ENCODE measurements around the gene MRPS26. TPM values are rescaled to one million over a fixed set of nuclear protein-coding genes. Genes with fewer than 3 reads are reported as not detected.
"Not testable (repeated sequence)": the region's sequence is repeated elsewhere in the genome, so short reads cannot be mapped to it uniquely, and the experiment has no call there.

MRPS26 gene
- total RNA-seq, 1 donor from 2014 or later = 31.0 TPM

DNA sequence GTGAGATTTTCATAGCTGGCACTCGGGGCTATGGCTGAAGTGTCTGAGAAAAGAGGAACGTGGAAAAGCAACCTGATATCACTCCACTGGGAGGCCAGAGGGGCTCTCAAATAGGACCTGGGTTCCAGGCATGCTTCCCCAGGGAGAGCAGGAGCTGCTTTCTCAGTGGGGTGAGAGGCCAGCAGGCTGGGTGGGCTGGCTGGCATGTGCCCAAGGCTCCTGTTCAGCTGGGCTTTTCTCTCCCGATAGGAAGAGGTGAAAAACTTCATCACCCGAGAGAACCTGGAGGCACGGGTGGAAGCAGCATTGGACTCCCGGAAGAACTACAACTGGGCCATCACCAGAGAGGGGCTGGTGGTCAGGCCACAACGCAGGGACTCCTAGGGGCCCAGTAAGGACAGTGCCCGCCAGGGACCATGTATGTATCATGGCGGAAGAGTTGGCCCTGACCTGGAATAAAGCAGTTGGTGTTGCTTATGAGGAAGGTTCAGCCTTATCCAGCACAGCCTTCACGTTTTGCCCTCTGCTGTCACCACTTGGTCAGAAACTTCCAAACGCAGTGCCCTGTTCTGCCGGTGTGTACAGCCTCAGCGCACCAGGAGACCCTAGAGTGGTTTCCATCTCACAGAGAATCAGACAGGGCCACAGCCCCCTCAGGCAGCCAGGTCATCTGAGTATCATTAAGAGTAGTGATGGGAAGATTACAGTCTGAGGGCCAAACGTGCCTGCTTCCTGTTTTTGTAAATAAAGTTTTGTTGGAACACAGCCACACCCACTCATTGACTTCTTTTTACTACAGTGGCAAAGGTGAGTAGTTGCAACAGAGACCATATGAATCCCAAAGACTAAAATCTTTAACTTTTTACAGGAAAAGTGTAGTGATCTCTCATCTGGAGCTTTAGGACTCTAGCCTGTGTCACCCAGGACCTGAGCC lies 1.9 kb downstream of the MRPS26 start:
- TF ChIP-seq, protein P1, sequence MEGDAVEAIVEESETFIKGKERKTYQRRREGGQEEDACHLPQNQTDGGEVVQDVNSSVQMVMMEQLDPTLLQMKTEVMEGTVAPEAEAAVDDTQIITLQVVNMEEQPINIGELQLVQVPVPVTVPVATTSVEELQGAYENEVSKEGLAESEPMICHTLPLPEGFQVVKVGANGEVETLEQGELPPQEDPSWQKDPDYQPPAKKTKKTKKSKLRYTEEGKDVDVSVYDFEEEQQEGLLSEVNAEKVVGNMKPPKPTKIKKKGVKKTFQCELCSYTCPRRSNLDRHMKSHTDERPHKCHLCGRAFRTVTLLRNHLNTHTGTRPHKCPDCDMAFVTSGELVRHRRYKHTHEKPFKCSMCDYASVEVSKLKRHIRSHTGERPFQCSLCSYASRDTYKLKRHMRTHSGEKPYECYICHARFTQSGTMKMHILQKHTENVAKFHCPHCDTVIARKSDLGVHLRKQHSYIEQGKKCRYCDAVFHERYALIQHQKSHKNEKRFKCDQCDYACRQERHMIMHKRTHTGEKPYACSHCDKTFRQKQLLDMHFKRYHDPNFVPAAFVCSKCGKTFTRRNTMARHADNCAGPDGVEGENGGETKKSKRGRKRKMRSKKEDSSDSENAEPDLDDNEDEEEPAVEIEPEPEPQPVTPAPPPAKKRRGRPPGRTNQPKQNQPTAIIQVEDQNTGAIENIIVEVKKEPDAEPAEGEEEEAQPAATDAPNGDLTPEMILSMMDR (IDR thresholded peaks at IDR 0.05) = no peak
- H3K4me3 Mint-ChIP-seq (ENCODE audit: unreplicated experiment) = peak overlapping the region; percentile 86
- no peaks in the 10 kb centered on the region for H3K9me3 Mint-ChIP-seq (ENCODE audit: low read depth)
- H3K27ac Mint-ChIP-seq (ENCODE audit: unreplicated experiment) = no peak overlapping the region
- H3K36me3 Mint-ChIP-seq (ENCODE audit: low read depth) = peaks cover 14% of the 10 kb centered on the region
- H3K27me3 Mint-ChIP-seq (ENCODE audit: low read depth) = no peaks in the 10 kb centered on the region
- H3K4me1 Mint-ChIP-seq (ENCODE audit: low read depth) = peaks cover 16% of the 10 kb centered on the region
- no peak for DNase-seq (ENCODE audit: low spot score)

DNA sequence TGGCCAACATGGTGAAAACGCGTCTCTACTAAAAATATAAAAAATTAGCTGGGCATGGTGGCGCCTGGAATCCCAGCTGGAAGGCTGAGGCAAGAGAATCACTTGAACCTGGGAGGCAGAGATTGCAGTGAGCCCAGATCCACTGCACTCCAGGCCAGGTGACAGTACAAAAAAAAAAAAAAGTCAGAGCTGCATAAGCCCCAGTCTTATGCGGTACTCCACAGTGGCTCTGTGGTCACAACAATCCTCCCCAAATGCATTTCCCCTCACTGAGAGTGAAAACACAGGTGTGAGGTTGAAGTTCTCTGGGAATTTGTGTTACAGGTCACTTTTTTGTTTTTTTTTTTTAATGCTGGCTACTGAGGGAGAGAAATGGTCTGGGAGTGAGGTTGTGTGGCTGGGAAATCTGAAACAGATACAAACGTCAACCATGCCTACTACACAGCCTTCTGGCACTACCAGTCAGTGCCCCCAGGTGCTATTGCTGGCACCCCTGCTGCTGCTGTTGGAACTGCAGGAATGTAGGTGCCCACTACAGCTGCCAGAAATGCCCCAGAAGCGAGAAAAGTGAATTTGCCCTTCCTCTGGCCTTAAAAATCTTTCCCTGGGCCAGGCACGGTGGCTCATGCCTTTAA lies 5.7 kb downstream of the MRPS26 start:
- Mint-ChIP-seq H3K9me3 (ENCODE audit: low read depth) (no peaks in the 10 kb centered on the region), H3K27ac (ENCODE audit: unreplicated experiment) (no peak overlapping the region), H3K36me3 (ENCODE audit: low read depth) (peaks cover 14% of the 10 kb centered on the region), H3K4me3 (ENCODE audit: unreplicated experiment) (no peak overlapping the region), H3K27me3 (ENCODE audit: low read depth) (no peaks in the 10 kb centered on the region), H3K4me1 (ENCODE audit: low read depth) (peaks cover 9% of the 10 kb centered on the region)
- TF ChIP-seq, protein P1 (IDR thresholded peaks at IDR 0.05) = no peak
- DNase-seq (ENCODE audit: low spot score) = no peak

DNA sequence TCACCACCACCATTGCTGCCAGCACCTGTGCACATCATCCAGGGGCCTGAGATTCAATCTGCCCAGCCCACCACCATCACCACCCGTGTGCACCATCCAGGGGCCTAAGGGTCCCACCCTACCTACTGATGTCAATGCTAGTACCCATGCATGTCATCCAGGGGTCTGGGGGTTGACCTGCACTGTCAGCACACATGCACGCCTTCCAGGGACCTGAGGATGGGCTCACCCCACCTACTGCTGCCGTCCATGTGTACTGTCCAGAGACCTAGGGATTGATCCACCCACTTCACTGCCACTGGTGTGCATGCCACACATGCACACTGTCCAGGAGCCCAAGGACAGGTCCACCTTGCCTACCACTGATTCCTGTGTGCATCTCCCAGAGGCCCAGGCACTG lies 13.6 kb downstream of the MRPS26 start:
- Mint-ChIP-seq H3K27me3 (ENCODE audit: low read depth) (peaks cover under 1% of the 10 kb centered on the region), H3K4me1 (ENCODE audit: low read depth) (no peaks in the 10 kb centered on the region), H3K4me3 (ENCODE audit: unreplicated experiment) (no peak overlapping the region), H3K9me3 (ENCODE audit: low read depth) (no peaks in the 10 kb centered on the region), H3K36me3 (ENCODE audit: low read depth) (no peaks in the 10 kb centered on the region), H3K27ac (ENCODE audit: unreplicated experiment) (no peak overlapping the region)
- TF ChIP-seq, protein P1 (IDR thresholded peaks at IDR 0.05) = no peak
- no peak for DNase-seq (ENCODE audit: low spot score)

DNA sequence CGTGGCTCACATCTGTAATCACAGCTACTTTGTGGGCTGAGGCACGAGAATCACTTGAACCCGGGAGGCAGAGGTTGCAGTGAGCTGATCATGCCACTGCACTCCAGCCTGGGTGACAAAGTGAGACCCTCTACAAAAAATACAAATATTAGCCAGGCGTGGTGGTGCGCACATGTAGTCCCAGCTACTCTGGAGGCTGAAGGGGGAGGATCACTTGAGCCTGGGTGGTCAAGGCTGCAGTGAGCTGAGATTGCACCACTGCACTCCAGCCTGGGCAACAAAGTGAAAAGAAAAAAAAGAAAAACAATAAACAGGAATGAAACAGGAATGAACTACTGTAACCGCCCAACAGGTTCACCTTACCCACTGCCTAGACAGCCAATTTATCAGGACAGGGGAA lies 18.3 kb downstream of the MRPS26 start:
- not testable (repeated sequence) for H3K4me1 Mint-ChIP-seq (ENCODE audit: low read depth); H3K36me3 Mint-ChIP-seq (ENCODE audit: low read depth); H3K4me3 Mint-ChIP-seq (ENCODE audit: unreplicated experiment); DNase-seq (ENCODE audit: low spot score); H3K27me3 Mint-ChIP-seq (ENCODE audit: low read depth); H3K27ac Mint-ChIP-seq (ENCODE audit: unreplicated experiment); H3K9me3 Mint-ChIP-seq (ENCODE audit: low read depth)

DNA sequence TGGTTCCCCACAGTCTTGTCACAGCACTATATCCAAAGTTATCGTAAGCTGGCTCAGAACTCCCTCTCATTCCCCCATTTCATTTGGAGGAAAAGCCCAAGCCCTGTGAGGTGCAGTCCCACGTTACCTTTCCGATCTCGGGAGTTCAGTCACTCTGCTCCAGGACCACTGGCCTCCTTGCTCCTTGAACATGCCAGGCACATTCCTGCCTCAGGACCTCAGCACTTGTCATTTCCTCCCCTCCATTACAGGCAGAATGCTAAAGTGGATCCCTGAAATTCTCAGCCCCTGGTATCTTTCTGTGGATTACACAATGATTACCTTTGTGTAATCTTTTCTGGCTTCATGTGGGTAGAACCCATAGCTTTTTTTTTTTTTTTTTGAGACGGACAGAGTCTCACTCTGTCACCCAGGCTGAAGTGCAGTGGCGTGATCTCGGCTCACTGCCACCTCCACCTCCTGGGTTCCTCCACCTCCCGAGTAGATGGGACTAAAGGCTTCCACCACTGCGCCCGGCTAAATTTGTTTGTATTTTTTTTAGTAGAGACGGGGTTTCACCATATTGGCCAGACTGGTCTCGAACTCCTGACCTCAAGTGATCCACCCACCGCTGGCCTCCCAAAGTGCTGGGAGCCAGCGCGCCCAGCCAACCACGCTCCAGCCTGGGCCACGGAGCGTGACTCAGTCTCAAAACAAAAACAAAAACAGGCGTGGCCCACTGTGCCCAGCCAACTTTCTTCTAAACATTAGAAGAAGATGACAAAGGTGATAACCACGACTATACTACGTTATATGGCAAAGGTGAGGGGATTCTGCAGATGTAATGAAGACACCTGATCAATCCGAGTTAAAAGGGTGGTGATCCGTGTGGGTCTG lies 21.5 kb downstream of the MRPS26 start:
- TF ChIP-seq, protein P1 (IDR thresholded peaks at IDR 0.05) = no peak
- DNase-seq (ENCODE audit: low spot score) = peak; percentile 39
- H3K27me3 Mint-ChIP-seq (ENCODE audit: low read depth) = peaks cover 6% of the 10 kb centered on the region
- H3K27ac Mint-ChIP-seq (ENCODE audit: unreplicated experiment) = no peak overlapping the region
- no peak overlapping the region for H3K4me3 Mint-ChIP-seq (ENCODE audit: unreplicated experiment)
- no peaks in the 10 kb centered on the region for H3K36me3 Mint-ChIP-seq (ENCODE audit: low read depth)
- no peaks in the 10 kb centered on the region for H3K9me3 Mint-ChIP-seq (ENCODE audit: low read depth)
- peaks cover 6% of the 10 kb centered on the region for H3K4me1 Mint-ChIP-seq (ENCODE audit: low read depth)
